GM12878 (cell line): Measurements from ENCODE around the gene SPN. TPM values are rescaled to one million over a fixed set of nuclear protein-coding genes. Genes with fewer than 3 reads are reported as not detected.
A peak's percentile ranks its signal among the peaks of the same experiment; 100 is the strongest.

ENCODE experiments used
- BCL3 ChIP-seq: IDR thresholded peaks from 2 replicates; pipeline ENCODE4 v1.6.1; 2011; ENCODE audit warnings: borderline replicate concordance, low read depth, mild to moderate bottlenecking, moderate library complexity, low read length; ENCODE audit not compliant: insufficient read depth, poor library complexity, severe bottlenecking
- BMI1 ChIP-seq: fragments of 450-650 bp; IDR thresholded peaks from 2 replicates; pipeline ENCODE4 v1.6.1; 2016; ENCODE audit warnings: mild to moderate bottlenecking, moderate library complexity, borderline replicate concordance
- BRCA1 ChIP-seq: IDR thresholded peaks from 2 replicates; pipeline ENCODE4 v1.6.1; 2011; ENCODE audit warnings: low read depth, low read length, improper control_type of control experiment
- CBFB ChIP-seq: IDR thresholded peaks from 2 replicates; pipeline ENCODE4 v1.6.1; 2016; ENCODE audit warnings: antibody characterized with exemption, low read depth
- CHD4 ChIP-seq: fragments of 200-600 bp; sonication (generic); IDR thresholded peaks from 2 replicates; pipeline ENCODE4 v1.6.1; 2016; ENCODE audit warnings: mild to moderate bottlenecking
- CREB1 ChIP-seq: IDR thresholded peaks from 2 replicates; pipeline ENCODE4 v1.6.1; 2012; ENCODE audit warnings: low read depth, mild to moderate bottlenecking, inconsistent platforms
- EGR1 ChIP-seq, 2 experiments: IDR thresholded peaks; 1 replicate in 1 of 2; 2 replicates in 1 of 2; pipeline ENCODE4 v1.6.1; 2011 to 2012; ENCODE audit warnings: low read depth in 2 of 2, low read length in 2 of 2, borderline replicate concordance in 1 of 2, mild to moderate bottlenecking in 1 of 2, moderate library complexity in 1 of 2
- ETV6 ChIP-seq, 2 experiments: fragments of 450-650 bp in 1 of 2; IDR thresholded peaks in 1 of 2; conservative IDR thresholded peaks in 1 of 2; 2 replicates each; pipeline ENCODE4 v1.6.1; 2014; ENCODE audit warnings: antibody characterized with exemption in 1 of 2, borderline replicate concordance in 1 of 2, low read depth in 1 of 2, mild to moderate bottlenecking in 1 of 2, moderate library complexity in 1 of 2
- IKZF2 ChIP-seq, 2 experiments: fragments of 450-650 bp; IDR thresholded peaks; 2 replicates each; pipeline ENCODE4 v1.6.1; 2017; ENCODE audit warnings: mild to moderate bottlenecking in 2 of 2, moderate library complexity in 2 of 2
- KAT2A ChIP-seq: conservative IDR thresholded peaks from 2 replicates; pipeline ENCODE4 v1.6.1; 2011; ENCODE audit warnings: low read depth, low read length; ENCODE audit not compliant: control insufficient read depth
- KDM1A ChIP-seq: fragments of 200-600 bp; sonication (generic); IDR thresholded peaks from 2 replicates; pipeline ENCODE4 v1.6.1; 2016; ENCODE audit warnings: borderline replicate concordance
- KLF5 ChIP-seq: fragments of 450-650 bp; IDR thresholded peaks from 2 replicates; pipeline ENCODE4 v1.6.1; 2014; ENCODE audit warnings: mild to moderate bottlenecking; ENCODE audit not compliant: partially characterized antibody
- MAX ChIP-seq: IDR thresholded peaks from 2 replicates; pipeline ENCODE4 v1.6.1; 2012; ENCODE audit warnings: low read depth, low read length, improper control_type of control experiment
- MTA3 ChIP-seq: IDR thresholded peaks from 2 replicates; pipeline ENCODE4 v1.6.1; 2012; ENCODE audit warnings: low read length, inconsistent platforms, borderline replicate concordance
- MXI1 ChIP-seq: fragments of 150-350 bp; IDR thresholded peaks from 2 replicates; pipeline ENCODE4 v1.6.1; 2011; ENCODE audit warnings: low read depth, mild to moderate bottlenecking, inconsistent platforms, low read length, improper control_type of control experiment
- NFIC ChIP-seq: IDR thresholded peaks from 2 replicates; pipeline ENCODE4 v1.6.1; 2012; ENCODE audit warnings: low read depth, mild to moderate bottlenecking, inconsistent platforms, low read length, moderate library complexity
- POLR2A ChIP-seq: IDR thresholded peaks from 2 replicates; pipeline ENCODE4 v1.6.1; 2011; ENCODE audit warnings: low read depth, mild to moderate bottlenecking, low read length
- SMAD5 ChIP-seq: IDR thresholded peaks from 2 replicates; pipeline ENCODE4 v1.6.1; 2016; ENCODE audit warnings: antibody characterized with exemption, low read depth
- SPI1 ChIP-seq: IDR thresholded peaks from 2 replicates; pipeline ENCODE4 v1.6.1; 2011; ENCODE audit warnings: low read depth, mild to moderate bottlenecking, low read length, moderate library complexity, borderline replicate concordance; ENCODE audit not compliant: insufficient read depth
- SRF ChIP-seq, 2 experiments: IDR thresholded peaks; 2 replicates each; pipeline ENCODE4 v1.6.1; 2011; ENCODE audit warnings: low read depth in 2 of 2, low read length in 2 of 2, mild to moderate bottlenecking in 1 of 2, moderate library complexity in 1 of 2
- TCF12 ChIP-seq: IDR thresholded peaks from 2 replicates; pipeline ENCODE4 v1.6.1; 2011; ENCODE audit warnings: low read depth, mild to moderate bottlenecking, low read length
- TCF3 ChIP-seq: IDR thresholded peaks from 2 replicates; pipeline ENCODE4 v1.6.1; 2012; ENCODE audit warnings: low read depth, mild to moderate bottlenecking, low read length, borderline replicate concordance; ENCODE audit not compliant: insufficient read depth
- USF2 ChIP-seq: IDR thresholded peaks from 2 replicates; pipeline ENCODE4 v1.6.1; 2011; ENCODE audit warnings: low read depth, low read length, improper control_type of control experiment, borderline replicate concordance
- WRNIP1 ChIP-seq: IDR thresholded peaks from 2 replicates; pipeline ENCODE4 v1.6.1; 2011; ENCODE audit warnings: low read depth, low read length, improper control_type of control experiment, borderline replicate concordance
- YBX1 ChIP-seq: fragments of 450-650 bp; IDR thresholded peaks from 2 replicates; pipeline ENCODE4 v1.6.1; 2016; ENCODE audit warnings: antibody characterized with exemption
- YY1 ChIP-seq: IDR thresholded peaks from 2 replicates; pipeline ENCODE4 v1.6.1; 2011; ENCODE audit warnings: low read depth, mild to moderate bottlenecking, low read length
- ZNF217 ChIP-seq: fragments of 450-650 bp; IDR thresholded peaks from 2 replicates; pipeline ENCODE4 v1.6.1; 2017; ENCODE audit warnings: antibody characterized with exemption, mild to moderate bottlenecking
- polyA plus RNA-seq, 11 experiments: library from polyadenylated mRNA; depleted of rRNA in 4 of 11; unstranded in 6 of 11; stranded (reverse) in 5 of 11; fragments of >200 nt; fragmentation: Nextera tagmentation in 4 of 11; fragmentation: Illumina TruSeq in 1 of 11; extraction: Ambion mirVana in 4 of 11; extraction: Trizol in 1 of 11; gene quantifications; 1 replicate in 1 of 11; 2 replicates in 10 of 11; pipeline versions ENCODE4 v1.2.1 to v1.2.3, GENCODE V29; 2011 to 2016; ENCODE audit warnings: inconsistent platforms in 2 of 11, missing spikeins in 2 of 11, low read depth in 1 of 11
- total RNA-seq, 4 experiments: library from RNA; depleted of rRNA in 3 of 4; stranded (reverse); fragments of >200 nt in 3 of 4; fragmentation: Illumina TruSeq in 1 of 4; extraction: Trizol in 1 of 4; gene quantifications; 2 replicates each; pipeline versions ENCODE4 v1.2.1 to v1.2.3, GENCODE V29; 2013 to 2021
- TF ChIP-seq, protein P1 (sequence below): fragments of 450-650 bp; IDR thresholded peaks from 2 replicates; pipeline ENCODE4 v1.6.1; 2016; ENCODE audit warnings: mild to moderate bottlenecking

Gene SPN
- total and polyA plus RNA-seq, 10 of the 15 experiments (the other 5 are each of a cell fraction or from before 2014, with no cell fraction given): 16.2 to 173 (median 92.7) TPM

DNA sequence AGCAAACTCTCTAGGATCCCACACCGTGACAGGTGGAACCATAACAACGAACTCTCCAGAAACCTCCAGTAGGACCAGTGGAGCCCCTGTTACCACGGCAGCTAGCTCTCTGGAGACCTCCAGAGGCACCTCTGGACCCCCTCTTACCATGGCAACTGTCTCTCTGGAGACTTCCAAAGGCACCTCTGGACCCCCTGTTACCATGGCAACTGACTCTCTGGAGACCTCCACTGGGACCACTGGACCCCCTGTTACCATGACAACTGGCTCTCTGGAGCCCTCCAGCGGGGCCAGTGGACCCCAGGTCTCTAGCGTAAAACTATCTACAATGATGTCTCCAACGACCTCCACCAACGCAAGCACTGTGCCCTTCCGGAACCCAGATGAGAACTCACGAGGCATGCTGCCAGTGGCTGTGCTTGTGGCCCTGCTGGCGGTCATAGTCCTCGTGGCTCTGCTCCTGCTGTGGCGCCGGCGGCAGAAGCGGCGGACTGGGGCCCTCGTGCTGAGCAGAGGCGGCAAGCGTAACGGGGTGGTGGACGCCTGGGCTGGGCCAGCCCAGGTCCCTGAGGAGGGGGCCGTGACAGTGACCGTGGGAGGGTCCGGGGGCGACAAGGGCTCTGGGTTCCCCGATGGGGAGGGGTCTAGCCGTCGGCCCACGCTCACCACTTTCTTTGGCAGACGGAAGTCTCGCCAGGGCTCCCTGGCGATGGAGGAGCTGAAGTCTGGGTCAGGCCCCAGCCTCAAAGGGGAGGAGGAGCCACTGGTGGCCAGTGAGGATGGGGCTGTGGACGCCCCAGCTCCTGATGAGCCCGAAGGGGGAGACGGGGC, 1.3 kb downstream of the SPN start (continued):
- no peak for TF ChIP-seq EGR1 (IDR thresholded peaks at IDR 0.05; ENCODE audit: borderline replicate concordance in 1 of 2, low read depth in 2 of 2, low read length in 2 of 2)
- no peak for TF ChIP-seq KDM1A
- TF ChIP-seq WRNIP1: no peak
- TF ChIP-seq KLF5: no peak
- peak; percentile 85 for TF ChIP-seq MXI1
- peak; percentile 99 for TF ChIP-seq BMI1
- no peak for TF ChIP-seq IKZF2 (IDR thresholded peaks at IDR 0.05)
- no peak for TF ChIP-seq ETV6 (conservative IDR thresholded peaks at IDR 0.05 in 1 of 2, IDR thresholded peaks at IDR 0.05 in 1 of 2; ENCODE audit: borderline replicate concordance in 1 of 2, low read depth in 1 of 2)
- peak; percentile 42; the same call in 1 of the 2 replicates for TF ChIP-seq CREB1
- no peak for TF ChIP-seq ZNF217
- TF ChIP-seq KAT2A: no peak
- TF ChIP-seq YY1: no peak
- no peak for TF ChIP-seq BRCA1
- TF ChIP-seq MAX: peak; percentile 51; the same call in 1 of the 2 replicates
- no peak for TF ChIP-seq SMAD5
- TF ChIP-seq NFIC: no peak
- no peak for TF ChIP-seq SPI1
- TF ChIP-seq BCL3: no peak
- TF ChIP-seq MTA3: no peak; the same call in 1 of the 2 replicates
- no peak for TF ChIP-seq CBFB
- TF ChIP-seq TCF3: no peak
- TF ChIP-seq SRF (IDR thresholded peaks at IDR 0.05; ENCODE audit: low read depth in 2 of 2, low read length in 2 of 2): no peak
- no peak for TF ChIP-seq YBX1
- TF ChIP-seq POLR2A: peak; percentile 71
- TF ChIP-seq USF2: no peak
- TF ChIP-seq TCF12: no peak
- no peak for TF ChIP-seq CHD4
- TF ChIP-seq, protein P1, sequence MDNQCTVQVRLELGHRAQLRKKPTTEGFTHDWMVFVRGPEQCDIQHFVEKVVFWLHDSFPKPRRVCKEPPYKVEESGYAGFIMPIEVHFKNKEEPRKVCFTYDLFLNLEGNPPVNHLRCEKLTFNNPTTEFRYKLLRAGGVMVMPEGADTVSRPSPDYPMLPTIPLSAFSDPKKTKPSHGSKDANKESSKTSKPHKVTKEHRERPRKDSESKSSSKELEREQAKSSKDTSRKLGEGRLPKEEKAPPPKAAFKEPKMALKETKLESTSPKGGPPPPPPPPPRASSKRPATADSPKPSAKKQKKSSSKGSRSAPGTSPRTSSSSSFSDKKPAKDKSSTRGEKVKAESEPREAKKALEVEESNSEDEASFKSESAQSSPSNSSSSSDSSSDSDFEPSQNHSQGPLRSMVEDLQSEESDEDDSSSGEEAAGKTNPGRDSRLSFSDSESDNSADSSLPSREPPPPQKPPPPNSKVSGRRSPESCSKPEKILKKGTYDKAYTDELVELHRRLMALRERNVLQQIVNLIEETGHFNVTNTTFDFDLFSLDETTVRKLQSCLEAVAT: no peak
